ENCODE data around the gene HPSE2. TPM values are rescaled to one million over a fixed set of nuclear protein-coding genes. Genes with fewer than 3 reads are reported as not detected.

Gene HPSE2
- total RNA-seq, 2 experiments from 2014 or later: not detected

DNA sequence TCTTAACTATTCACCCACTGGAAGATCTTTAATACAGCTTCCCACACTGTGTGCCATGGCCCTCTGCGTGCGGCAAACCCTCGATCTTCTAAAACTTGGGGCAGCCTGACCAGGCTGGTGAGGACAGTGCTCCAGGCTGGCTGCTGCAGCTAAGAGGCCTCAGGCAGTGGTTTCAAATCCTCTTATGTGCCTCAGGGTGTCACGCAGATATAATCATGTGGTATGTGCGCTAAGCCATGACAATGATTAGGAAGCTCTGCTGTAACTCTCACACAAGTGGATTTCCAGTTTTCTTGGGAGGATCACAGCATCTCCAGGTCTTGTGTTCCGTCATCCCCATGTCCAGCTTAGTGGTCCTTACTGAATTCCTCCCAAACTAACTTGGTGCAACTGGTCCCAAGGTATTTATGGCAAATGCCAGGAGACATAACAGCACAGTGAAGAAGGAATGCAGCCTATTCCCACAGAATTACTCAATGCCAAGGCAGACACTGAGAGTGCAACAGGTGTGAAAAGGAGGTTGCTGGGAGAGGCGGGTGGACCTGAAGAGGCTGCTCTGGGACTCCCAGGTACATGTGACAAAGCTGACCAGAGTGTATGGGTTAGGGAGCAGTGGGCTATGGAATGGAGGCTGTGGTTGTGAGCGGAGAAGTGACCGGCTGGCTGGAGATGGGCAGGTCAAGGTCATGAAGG lies 791.2 kb downstream of the HPSE2 start:
- Mint-ChIP-seq H3K4me3 (peak overlapping the region; percentile 94), H3K4me1 (peaks cover 48% of the 10 kb centered on the region), H3K27me3 (peaks cover 2% of the 10 kb centered on the region), H3K36me3 (ENCODE audit: low read depth) (peaks cover 42% of the 10 kb centered on the region), H3K9me3 (no peaks in the 10 kb centered on the region), H3K27ac (peak overlapping the region; percentile 41)
- DNase-seq: no peak
- POLR2A ChIA-PET: no interaction called here
- CTCF ChIA-PET: interaction anchor here (3.1 kb wide), 1 partner anchor 22 kb away, joined by 10 read pairs; no protein-coding TSS in a partner anchor

DNA sequence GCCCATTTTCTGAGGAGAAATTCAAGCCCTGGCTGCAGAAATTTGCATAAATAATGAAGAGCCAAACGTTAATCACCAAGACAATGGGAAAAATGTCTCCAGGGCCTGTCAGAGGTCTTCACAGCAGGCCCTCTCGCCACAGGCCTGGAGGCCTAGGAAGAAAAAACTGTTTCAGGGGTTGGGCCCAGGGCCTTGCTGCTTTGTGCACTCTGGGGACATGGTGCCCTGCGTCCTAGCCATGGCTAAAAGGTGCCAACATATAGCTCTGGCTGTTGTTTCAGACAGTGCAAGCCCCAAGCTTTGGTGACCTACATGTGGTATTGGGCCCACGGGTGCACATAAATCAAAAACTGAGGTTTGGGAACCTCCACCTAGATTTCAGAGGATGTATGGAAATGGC lies 796.9 kb downstream of the HPSE2 start:
- DNase-seq: no peak
- peaks cover 19% of the 10 kb centered on the region for H3K4me1 Mint-ChIP-seq
- H3K27me3 Mint-ChIP-seq: no peaks in the 10 kb centered on the region
- POLR2A ChIA-PET: no interaction called here
- H3K27ac Mint-ChIP-seq: no peak overlapping the region
- H3K9me3 Mint-ChIP-seq: no peaks in the 10 kb centered on the region
- CTCF ChIA-PET: no interaction called here
- no peak overlapping the region for H3K4me3 Mint-ChIP-seq
- H3K36me3 Mint-ChIP-seq (ENCODE audit: low read depth): peaks cover 73% of the 10 kb centered on the region

DNA sequence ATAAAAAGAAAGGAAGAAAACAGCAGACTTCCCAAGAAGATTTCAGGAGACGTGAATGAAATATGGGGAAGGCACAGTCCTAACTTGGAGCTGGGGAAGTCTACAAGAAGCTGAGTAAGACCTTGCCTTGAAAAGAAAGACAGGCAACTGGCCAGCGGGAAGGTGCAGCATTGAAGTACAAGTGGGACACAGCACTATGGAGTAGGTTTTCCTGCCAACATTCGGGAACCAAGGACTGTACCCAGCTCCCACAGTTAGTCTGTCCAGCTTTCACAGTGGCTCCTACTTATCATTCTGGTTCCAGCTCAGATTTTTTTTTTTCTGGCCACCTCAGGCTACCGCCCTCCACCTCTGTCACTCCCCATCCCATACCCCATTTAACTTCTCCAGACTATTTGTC lies 798.9 kb downstream of the HPSE2 start:
- Mint-ChIP-seq H3K36me3 (ENCODE audit: low read depth) (peaks cover 77% of the 10 kb centered on the region), H3K27ac (no peak overlapping the region), H3K27me3 (no peaks in the 10 kb centered on the region), H3K4me3 (no peak overlapping the region), H3K4me1 (peaks cover 8% of the 10 kb centered on the region), H3K9me3 (peaks cover 8% of the 10 kb centered on the region)
- POLR2A ChIA-PET: no interaction called here
- no peak for DNase-seq
- CTCF ChIA-PET: interaction anchor here (0.6 to 1.9 kb wide), 2 partner anchors 10 to 27 kb away, joined by 3 to 7 read pairs; no protein-coding TSS in a partner anchor

DNA sequence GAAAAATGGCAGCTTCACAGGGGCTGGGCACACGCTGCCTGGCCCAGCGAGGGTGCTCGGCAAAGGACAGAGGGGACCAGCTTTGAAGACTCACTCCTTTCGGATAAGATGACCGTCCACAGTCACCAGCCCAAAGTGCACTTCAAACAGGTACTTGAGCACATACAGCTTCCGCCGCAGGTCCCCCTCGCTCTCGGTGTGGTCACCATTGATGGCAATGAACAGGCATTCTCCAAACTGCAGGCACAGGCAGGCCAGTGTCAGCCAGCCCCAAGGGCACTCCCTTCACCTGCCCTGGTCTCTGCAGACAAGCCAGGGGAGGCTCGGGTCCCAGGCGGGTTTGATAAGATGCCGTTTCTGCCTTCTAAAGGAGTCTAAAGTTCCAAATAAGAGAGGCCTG lies 800.5 kb downstream of the HPSE2 start:
- Mint-ChIP-seq H3K36me3 (ENCODE audit: low read depth) (peaks cover 80% of the 10 kb centered on the region), H3K4me1 (no peaks in the 10 kb centered on the region), H3K4me3 (no peak overlapping the region), H3K27me3 (no peaks in the 10 kb centered on the region), H3K9me3 (peaks cover 8% of the 10 kb centered on the region), H3K27ac (no peak overlapping the region)
- no peak for DNase-seq
- CTCF ChIA-PET: interaction anchor here (1.0 to 1.9 kb wide), 4 partner anchors 8 to 793 kb away, joined by 3 to 7 read pairs (median 4); no protein-coding TSS in a partner anchor
- POLR2A ChIA-PET: no interaction called here

DNA sequence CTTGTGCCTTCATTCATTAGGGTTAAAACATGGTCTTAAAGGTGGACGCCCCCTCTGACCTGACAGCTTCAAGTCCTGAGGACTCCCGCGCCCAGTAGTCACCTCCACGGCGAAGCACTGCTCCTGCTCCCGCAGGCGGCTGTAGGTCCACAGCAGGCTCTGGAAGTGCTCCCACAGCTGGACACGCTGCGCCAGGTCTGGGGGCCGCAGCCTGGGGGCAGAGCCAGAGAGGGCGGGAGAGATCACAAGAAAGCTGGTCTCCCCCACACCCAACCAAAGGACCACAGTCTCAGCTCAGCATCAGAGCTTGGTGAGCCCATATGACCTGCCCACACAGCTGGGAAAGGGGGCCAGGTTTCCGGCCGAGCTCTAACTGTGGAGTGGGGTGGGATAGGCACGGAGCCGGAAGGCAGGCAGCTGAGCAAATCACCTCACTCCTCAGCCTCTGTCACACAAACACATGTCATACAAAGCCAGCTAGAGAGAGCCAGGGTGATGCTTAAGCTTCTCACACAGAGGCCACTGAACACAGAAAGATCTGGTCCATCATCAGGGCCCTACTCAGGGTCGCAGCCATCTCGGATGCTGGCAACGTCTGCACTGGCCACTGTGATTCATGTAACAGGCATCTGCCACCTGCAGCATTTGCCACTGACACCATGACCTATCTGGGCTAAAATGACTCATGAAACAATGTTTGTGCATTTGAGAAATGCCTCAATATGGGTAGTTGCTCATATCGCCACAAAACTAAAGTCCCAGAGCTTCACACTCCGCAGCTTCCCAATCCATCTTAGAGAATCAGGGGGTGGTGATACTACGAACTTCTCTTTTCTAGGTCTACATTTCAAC lies 801.5 kb downstream of the HPSE2 start:
- ChIA-PET CTCF (interaction anchor here (0.6 to 1.6 kb wide), 3 partner anchors 9 to 806 kb away, joined by 3 to 5 read pairs (median 5); no protein-coding TSS in a partner anchor), POLR2A (no interaction called here)
- DNase-seq: no peak

DNA sequence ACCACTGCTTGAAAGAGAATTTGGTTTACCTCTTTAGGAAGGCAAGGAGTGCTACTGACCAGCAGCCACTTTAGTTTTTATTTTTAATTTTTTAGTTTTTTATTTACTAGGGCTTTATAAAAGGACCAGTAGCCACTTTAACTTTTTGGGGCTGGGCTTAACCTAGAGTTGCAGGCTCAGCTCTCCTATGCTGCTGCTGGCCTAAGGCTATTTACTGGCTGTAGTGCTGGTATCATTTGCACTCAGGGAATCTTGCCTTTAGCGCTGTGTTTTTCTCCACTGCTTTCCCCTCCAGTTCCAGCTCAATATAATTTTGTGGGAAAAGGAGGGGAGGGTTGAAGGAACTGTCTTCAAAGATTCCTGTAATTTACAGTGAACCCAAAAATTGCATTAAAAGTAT lies 802.3 kb downstream of the HPSE2 start:
- Mint-ChIP-seq H3K36me3 (ENCODE audit: low read depth) (peaks cover 66% of the 10 kb centered on the region), H3K4me3 (no peak overlapping the region), H3K27ac (no peak overlapping the region), H3K4me1 (no peaks in the 10 kb centered on the region), H3K9me3 (peaks cover 8% of the 10 kb centered on the region), H3K27me3 (no peaks in the 10 kb centered on the region)
- CTCF ChIA-PET: interaction anchor here (0.6 to 1.6 kb wide), 2 partner anchors 25 to 807 kb away, joined by 3 to 5 read pairs; no protein-coding TSS in a partner anchor
- DNase-seq: no peak
- POLR2A ChIA-PET: no interaction called here

More for the DNA sequence above, 801.5 kb downstream of the HPSE2 start:
- H3K36me3 Mint-ChIP-seq (ENCODE audit: low read depth): peaks cover 72% of the 10 kb centered on the region
- no peaks in the 10 kb centered on the region for H3K27me3 Mint-ChIP-seq
- no peak overlapping the region for H3K4me3 Mint-ChIP-seq
- H3K9me3 Mint-ChIP-seq: peaks cover 8% of the 10 kb centered on the region
- H3K27ac Mint-ChIP-seq: no peak overlapping the region
- no peaks in the 10 kb centered on the region for H3K4me1 Mint-ChIP-seq

DNA sequence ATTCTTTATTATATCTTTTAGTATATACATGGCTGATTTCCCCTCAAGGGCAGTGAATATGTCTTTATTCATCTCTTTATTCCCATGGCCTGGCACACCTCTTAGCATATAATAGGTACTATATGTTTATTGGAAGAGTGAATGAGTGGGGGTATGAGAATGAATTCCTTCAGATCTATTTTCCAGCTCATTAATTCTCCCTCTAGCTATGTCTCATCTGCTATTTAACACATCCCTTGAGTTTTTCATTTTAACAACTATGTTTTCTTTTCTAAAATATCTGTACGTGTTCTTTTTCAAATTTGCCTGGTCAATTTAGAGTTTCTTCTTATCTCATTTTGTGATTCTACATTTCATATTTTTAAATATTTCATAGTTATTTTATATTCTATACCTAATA lies 803.3 kb downstream of the HPSE2 start:
- CTCF ChIA-PET: interaction anchor here (1.0 kb wide), 1 partner anchor 10 kb away, joined by 4 read pairs; no protein-coding TSS in a partner anchor
- Mint-ChIP-seq H3K4me1 (no peaks in the 10 kb centered on the region), H3K4me3 (no peak overlapping the region), H3K27me3 (no peaks in the 10 kb centered on the region), H3K9me3 (peaks cover 8% of the 10 kb centered on the region), H3K27ac (no peak overlapping the region), H3K36me3 (ENCODE audit: low read depth) (peaks cover 62% of the 10 kb centered on the region)
- POLR2A ChIA-PET: no interaction called here
- no peak for DNase-seq

DNA sequence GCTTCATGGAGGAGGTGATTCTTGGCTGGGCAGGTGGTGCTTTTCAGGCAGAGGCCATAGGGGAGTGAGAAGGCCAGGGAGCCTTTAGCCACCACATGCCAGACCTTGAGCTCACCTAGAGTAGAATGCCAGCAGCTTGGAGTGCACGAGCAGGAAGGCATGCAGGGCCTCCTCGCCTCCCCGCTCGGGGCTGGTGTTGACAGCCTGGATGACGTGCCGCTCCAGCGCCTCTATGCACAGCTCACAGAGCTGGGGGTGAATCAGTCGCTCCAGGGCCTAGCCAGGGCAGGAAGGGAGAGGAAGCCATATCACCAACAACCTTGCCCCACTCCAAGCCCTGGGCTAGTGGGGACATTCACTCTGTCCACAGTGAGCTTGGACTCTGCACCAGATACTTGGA lies 804.6 kb downstream of the HPSE2 start:
- DNase-seq: no peak
- H3K9me3 Mint-ChIP-seq: peaks cover 8% of the 10 kb centered on the region
- no peaks in the 10 kb centered on the region for H3K4me1 Mint-ChIP-seq
- no peak overlapping the region for H3K27ac Mint-ChIP-seq
- ChIA-PET CTCF (no interaction called here), POLR2A (no interaction called here)
- H3K36me3 Mint-ChIP-seq (ENCODE audit: low read depth): peaks cover 61% of the 10 kb centered on the region
- no peak overlapping the region for H3K4me3 Mint-ChIP-seq
- H3K27me3 Mint-ChIP-seq: no peaks in the 10 kb centered on the region

DNA sequence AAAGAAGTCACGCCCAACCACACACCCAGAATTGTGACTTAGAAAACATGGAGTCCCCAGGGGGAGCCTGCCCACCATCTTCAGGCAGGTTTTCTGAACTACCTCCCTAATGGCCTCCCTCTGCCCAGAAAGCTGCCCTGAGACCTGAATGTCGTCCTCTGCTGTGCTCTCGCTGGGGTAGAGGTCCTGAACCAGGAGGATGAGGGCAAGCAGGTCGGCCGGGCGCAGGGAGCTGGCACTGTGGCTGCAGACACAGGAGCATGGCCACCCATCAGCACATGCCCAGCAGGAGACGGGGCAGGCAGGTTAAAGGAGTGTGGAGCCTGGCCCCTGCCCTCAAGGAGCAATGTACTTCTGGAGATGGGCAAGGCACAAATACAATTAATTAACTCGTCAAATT lies 805.2 kb downstream of the HPSE2 start:
- H3K9me3 Mint-ChIP-seq: peaks cover 8% of the 10 kb centered on the region
- no peak overlapping the region for H3K27ac Mint-ChIP-seq
- H3K4me3 Mint-ChIP-seq: no peak overlapping the region
- H3K36me3 Mint-ChIP-seq (ENCODE audit: low read depth): peaks cover 56% of the 10 kb centered on the region
- H3K27me3 Mint-ChIP-seq: no peaks in the 10 kb centered on the region
- no peak for DNase-seq
- CTCF ChIA-PET: no interaction called here
- POLR2A ChIA-PET: no interaction called here
- no peaks in the 10 kb centered on the region for H3K4me1 Mint-ChIP-seq

DNA sequence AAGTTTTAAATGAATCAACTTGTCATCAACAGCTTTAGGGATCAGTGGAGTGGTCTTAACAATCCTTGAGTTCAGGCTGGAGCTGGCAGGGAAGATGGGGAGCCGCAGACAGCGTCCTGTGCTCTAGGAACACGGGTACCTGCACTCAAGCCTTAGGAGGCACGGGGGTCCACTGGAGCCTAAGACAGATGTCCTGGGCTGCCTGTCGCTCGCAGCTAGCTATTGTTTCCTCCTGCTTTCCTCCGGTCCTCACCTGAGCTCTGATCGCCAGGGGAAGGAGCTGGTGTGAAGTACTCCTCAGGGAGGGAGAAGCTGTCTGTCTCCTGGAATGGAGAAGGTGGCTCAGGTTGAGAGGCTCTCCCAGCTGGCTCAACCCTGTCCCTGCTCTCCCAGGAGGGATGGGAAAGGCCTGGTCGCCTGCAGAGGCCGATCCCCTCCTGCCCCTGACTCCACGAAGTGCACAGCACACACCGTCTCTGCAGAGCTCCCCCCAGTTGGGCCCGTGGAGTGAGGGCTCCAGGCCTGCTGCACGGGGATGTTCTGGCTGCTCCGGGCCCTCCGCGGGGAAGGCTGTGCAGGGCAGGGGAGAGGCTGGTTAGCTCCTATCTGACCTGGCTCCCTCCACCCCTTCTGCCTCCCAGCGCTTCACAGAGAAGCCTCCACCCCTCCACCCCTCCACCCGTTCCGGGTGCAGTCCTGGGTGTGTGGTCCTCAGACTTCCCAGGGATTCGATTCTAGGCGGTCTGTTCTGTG lies 806.2 kb downstream of the HPSE2 start:
- CTCF ChIA-PET: no interaction called here

DNA sequence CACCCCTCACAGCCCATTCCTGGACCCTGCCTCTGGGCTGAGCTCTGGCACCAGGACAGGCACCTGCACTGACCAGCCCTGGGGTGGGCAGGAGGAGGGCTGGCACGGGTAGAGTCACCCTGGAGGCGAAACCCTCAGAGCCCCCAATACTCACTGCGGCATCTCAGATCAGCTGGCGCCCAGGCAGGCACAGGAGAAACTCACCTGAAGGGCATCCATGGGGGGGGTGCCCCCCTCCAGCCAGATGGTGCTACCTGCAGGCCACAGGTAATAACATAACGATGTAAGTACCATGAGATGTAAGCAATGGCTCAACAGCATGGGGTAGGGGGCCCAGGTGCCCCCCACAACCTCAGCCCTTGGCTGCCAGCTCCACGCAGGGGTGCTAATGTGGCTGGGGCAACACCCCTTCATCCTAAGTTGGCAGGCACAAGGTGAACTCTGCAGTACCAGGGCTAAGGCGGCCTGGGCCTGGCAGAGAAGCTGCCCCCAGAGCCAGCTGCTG lies 808.6 kb downstream of the HPSE2 start:
- Mint-ChIP-seq H3K9me3 (peaks cover 3% of the 10 kb centered on the region), H3K27ac (no peak overlapping the region), H3K36me3 (ENCODE audit: low read depth) (peaks cover 25% of the 10 kb centered on the region), H3K27me3 (no peaks in the 10 kb centered on the region), H3K4me1 (no peaks in the 10 kb centered on the region), H3K4me3 (no peak overlapping the region)
- CTCF ChIA-PET: interaction anchor here (1.4 kb wide), 1 partner anchor 9 kb away, joined by 7 read pairs; no protein-coding TSS in a partner anchor
- DNase-seq: no peak
- POLR2A ChIA-PET: no interaction called here

More for the DNA sequence above, 806.2 kb downstream of the HPSE2 start:
- H3K36me3 Mint-ChIP-seq (ENCODE audit: low read depth): peaks cover 46% of the 10 kb centered on the region
- no peaks in the 10 kb centered on the region for H3K27me3 Mint-ChIP-seq
- DNase-seq: no peak
- POLR2A ChIA-PET: no interaction called here
- H3K9me3 Mint-ChIP-seq: peaks cover 8% of the 10 kb centered on the region
- H3K27ac Mint-ChIP-seq: no peak overlapping the region
- H3K4me3 Mint-ChIP-seq: no peak overlapping the region
- no peaks in the 10 kb centered on the region for H3K4me1 Mint-ChIP-seq

DNA sequence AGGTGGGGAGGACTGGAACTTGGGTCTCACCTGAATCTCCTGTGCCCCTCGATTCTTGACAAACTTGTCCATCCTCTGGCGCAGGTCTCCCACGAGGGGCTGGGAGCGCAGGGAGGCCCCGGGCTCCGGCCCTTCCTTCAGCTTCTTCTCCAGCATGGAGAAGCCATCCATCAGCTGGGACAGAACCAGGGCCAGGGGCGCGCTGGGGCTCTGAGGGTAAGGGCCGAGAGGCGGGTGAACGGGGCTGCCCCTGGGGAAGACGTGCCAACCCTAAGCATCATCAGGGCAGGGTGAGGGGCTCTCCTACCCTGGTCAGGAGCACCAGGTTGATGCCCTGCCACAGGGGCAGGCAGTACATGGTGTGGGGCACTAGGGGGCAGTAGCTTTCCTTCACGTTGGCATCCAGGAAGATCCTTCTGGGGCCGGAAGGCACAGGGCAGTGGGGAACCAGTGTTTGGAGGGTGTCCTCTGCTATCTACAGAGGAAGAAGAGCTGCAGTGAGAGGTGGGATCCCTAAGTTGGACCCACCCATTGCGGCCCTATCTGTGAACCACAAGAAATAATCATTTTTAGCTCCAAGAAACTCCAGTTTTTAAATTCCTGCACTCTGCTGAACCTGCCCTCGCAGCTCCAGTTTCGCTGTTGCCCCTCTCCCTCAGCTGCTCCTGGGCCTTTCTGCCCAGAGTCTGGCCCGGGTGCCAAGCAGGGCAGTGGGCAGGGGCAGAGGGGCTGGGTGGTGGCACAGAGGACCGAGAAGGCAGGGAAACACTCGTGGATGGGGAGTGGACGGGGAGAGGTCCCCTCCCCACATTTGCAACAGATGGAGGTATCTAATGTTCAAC lies 809.9 kb downstream of the HPSE2 start:
- Mint-ChIP-seq H3K27ac (no peak overlapping the region), H3K4me1 (no peaks in the 10 kb centered on the region), H3K4me3 (no peak overlapping the region), H3K9me3 (no peaks in the 10 kb centered on the region), H3K36me3 (ENCODE audit: low read depth) (peaks cover 16% of the 10 kb centered on the region), H3K27me3 (no peaks in the 10 kb centered on the region)
- POLR2A ChIA-PET: no interaction called here
- CTCF ChIA-PET: interaction anchor here (0.7 to 1.7 kb wide), 6 partner anchors 9 to 41 kb away, joined by 3 to 5 read pairs (median 4); no protein-coding TSS in a partner anchor
- peak; percentile 46 for DNase-seq

Data from activated CD4-positive, alpha-beta T cell treated with anti-CD3 and anti-CD28 coated beads, Interleukin-2, amount 10 ng/mL, durations not matched to agents 7 days and 5 days (primary cell).